Activated naive CD8-positive, alpha-beta T cell treated with anti-CD3 and anti-CD28 coated beads, Interleukin-2, amount 50 U/mL, for 16 hours (primary cell): ENCODE results near the gene RAB17.
"Not testable (repeated sequence)": the region's sequence is repeated elsewhere in the genome, so short reads cannot be mapped to it uniquely, and the experiment has no call there.

Experiments used
- DNase-seq: peaks from one replicate; pipeline ENCODE4 v3.0.0-alpha.2; 2020; ENCODE audit warnings: low read depth, low spot score

The RAB17 gene

GRCh38 chr2:237599465-237600110 is 9.1 kb upstream of the RAB17 start:
- no peak for DNase-seq

- no peak for DNase-seq
Observed at GRCh38 chr2:237598468-237599208, 8.1 kb upstream of the RAB17 start.

GRCh38 chr2:237597196-237598145 is 6.9 kb upstream of the RAB17 start:
- DNase-seq = no peak

- no peak for DNase-seq
Observed at GRCh38 chr2:237596520-237597195, 6.1 kb upstream of the RAB17 start.

GRCh38 chr2:237595829-237596519 is 5.4 kb upstream of the RAB17 start:
- not testable (repeated sequence) for DNase-seq

- DNase-seq = no peak
Observed at GRCh38 chr2:237594514-237594871, 4.0 kb upstream of the RAB17 start.

GRCh38 chr2:237593596-237594320 is 3.2 kb upstream of the RAB17 start:
- no peak for DNase-seq

- DNase-seq = no peak
Observed at GRCh38 chr2:237593036-237593435, 2.5 kb upstream of the RAB17 start.

- no peak for DNase-seq
Observed at GRCh38 chr2:237592425-237592980, 2.0 kb upstream of the RAB17 start.

GRCh38 chr2:237591141-237591881 is 777 bp upstream of the RAB17 start:
- no peak for DNase-seq

GRCh38 chr2:237588044-237588696 is 2.4 kb downstream of the RAB17 start:
- DNase-seq = no peak

GRCh38 chr2:237585590-237586221 is 4.8 kb downstream of the RAB17 start:
- DNase-seq = no peak

- no peak for DNase-seq
Observed at GRCh38 chr2:237583385-237584295, 6.9 kb downstream of the RAB17 start.

- DNase-seq = peak; percentile 32
Observed at GRCh38 chr2:237581751-237582746, 8.5 kb downstream of the RAB17 start.

- DNase-seq = no peak
Observed at GRCh38 chr2:237581326-237581725, 9.2 kb downstream of the RAB17 start.
